ENCODE measurements around the gene KDM3B. TPM values are rescaled to one million over a fixed set of nuclear protein-coding genes. Genes with fewer than 3 reads are reported as not detected.

Gene KDM3B
- polyA plus RNA-seq, 1 of the 3 experiments (the other 2 are of a cell fraction): 22.4 TPM

DNA sequence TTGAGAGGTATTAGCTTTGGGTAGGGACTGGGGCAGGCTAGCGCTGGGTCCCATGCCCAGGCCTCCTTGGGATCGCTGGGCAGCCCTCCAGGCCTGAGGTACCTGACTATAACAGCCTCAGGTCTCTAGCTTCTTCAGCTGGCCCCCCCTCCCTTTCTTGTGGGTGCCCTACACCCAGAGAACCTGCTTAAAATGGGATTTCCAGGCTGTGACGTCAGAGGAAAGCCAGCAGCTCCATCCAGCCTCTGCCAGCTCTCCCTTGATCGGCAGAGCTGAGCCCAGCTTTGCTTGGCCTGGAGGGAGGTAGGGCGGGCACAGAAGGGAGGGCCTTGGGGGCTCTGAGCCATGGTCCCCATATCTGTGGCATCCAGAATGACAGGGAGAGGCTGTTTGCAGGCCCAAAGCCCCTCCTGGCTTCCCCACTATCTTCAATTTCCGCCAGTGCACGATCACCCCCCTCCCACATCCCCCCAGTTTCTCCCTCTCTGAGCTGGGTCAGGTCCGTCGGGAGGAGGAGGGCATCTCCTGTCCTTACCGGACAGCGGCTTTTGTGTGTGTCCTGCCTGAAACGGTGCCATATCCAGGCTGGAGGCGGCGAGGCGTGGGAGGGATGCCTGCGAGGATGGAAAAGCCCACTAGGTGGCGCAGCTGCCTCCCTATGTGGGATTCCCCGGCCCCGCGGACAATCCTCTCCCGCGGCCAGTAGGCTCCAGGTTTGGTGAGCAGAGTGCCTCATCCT lies 97.2 kb downstream of the KDM3B start:
- DNase-seq: peak; percentile 96
- H3K9ac ChIP-seq: no peak overlapping the region; the same call in 1 of the 2 replicates

GRCh38 chr5:138450971-138451370 lies 98.5 kb downstream of the KDM3B start:
- H3K4me2 ChIP-seq: no peak overlapping the region
- ChIA-PET CTCF (interaction anchor here (0.6 to 6.1 kb wide), 11 partner anchors 8 to 824 kb away, joined by 3 to 167 read pairs (median 14); partner anchors contain the start of genes EGR1, KDM3B and REEP2), POLR2A (interaction anchor here (0.9 to 3.7 kb wide), 4 partner anchors 12 to 98 kb away, joined by 4 to 20 read pairs (median 10); partner anchors contain the start of genes EGR1 and REEP2)
- no peaks in the 10 kb centered on the region for H3F3A ChIP-seq (replicated peaks; ENCODE audit: insufficient read depth)
- WGBS (ENCODE audit: low lambda C conversion rate): 87% methylated on average over 5 of the region's 5 CpGs
- no peak overlapping the region for H3K4me3 ChIP-seq (ENCODE audit: low read depth in 2 of 2, low read length in 1 of 2)
- no peak overlapping the region for H2AFZ ChIP-seq (ENCODE audit: low read depth)
- H3K9ac ChIP-seq: no peak overlapping the region
- no peaks in the 10 kb centered on the region for H4K20me1 ChIP-seq (ENCODE audit: insufficient read depth)
- peaks cover 13 to 19% of the 10 kb centered on the region in 2 experiments; a peak in 3 of 4 replicates for H3K4me1 ChIP-seq (ENCODE audit: control insufficient read depth in 1 of 2, insufficient read depth in 2 of 2, low read depth in 1 of 2, low read length in 1 of 2)
- no peaks in the 10 kb centered on the region for H3K79me2 ChIP-seq (ENCODE audit: insufficient read depth)
- H3K9me2 ChIP-seq: no peaks in the 10 kb centered on the region
- H3K27ac ChIP-seq (ENCODE audit: low read depth in 2 of 2, low read length in 1 of 2): no peak overlapping the region
- no peaks in the 10 kb centered on the region for H3K9me3 ChIP-seq
- H3K27me3 ChIP-seq (ENCODE audit: insufficient read depth): no peaks in the 10 kb centered on the region
- no peaks in the 10 kb centered on the region for H3K36me3 ChIP-seq (replicated peaks in 1 of 2; ENCODE audit: control insufficient read depth in 1 of 2, insufficient read depth in 2 of 2, low read length in 1 of 2)
- no peak for DNase-seq
- TF ChIP-seq, protein P1, sequence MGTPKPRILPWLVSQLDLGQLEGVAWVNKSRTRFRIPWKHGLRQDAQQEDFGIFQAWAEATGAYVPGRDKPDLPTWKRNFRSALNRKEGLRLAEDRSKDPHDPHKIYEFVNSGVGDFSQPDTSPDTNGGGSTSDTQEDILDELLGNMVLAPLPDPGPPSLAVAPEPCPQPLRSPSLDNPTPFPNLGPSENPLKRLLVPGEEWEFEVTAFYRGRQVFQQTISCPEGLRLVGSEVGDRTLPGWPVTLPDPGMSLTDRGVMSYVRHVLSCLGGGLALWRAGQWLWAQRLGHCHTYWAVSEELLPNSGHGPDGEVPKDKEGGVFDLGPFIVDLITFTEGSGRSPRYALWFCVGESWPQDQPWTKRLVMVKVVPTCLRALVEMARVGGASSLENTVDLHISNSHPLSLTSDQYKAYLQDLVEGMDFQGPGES (IDR thresholded peaks at IDR 0.05; ENCODE audit: low read depth, low read length): no peak
- TF ChIP-seq EZH2phosphoT487 (IDR thresholded peaks at IDR 0.05; ENCODE audit: borderline replicate concordance, low read depth) (no peak), CTCF (IDR thresholded peaks at IDR 0.05) (no peak), FOXM1 (IDR thresholded peaks at IDR 0.05; ENCODE audit: low read depth) (no peak), MAX (IDR thresholded peaks at IDR 0.05; ENCODE audit: low read depth) (no peak), JUND (IDR thresholded peaks at IDR 0.05) (no peak), GATA2 (CRISPR knock-in tag; IDR thresholded peaks at IDR 0.05) (no peak), RFX5 (IDR thresholded peaks at IDR 0.05; ENCODE audit: low read length) (no peak), NRF1 (IDR thresholded peaks at IDR 0.05; ENCODE audit: low read depth, low read length) (no peak), ELF1 (IDR thresholded peaks at IDR 0.05) (no peak), RCOR1 (IDR thresholded peaks at IDR 0.05; ENCODE audit: low read length) (no peak)

More for the DNA sequence above, 97.2 kb downstream of the KDM3B start:
- Histone ChIP-seq H2AFZ (ENCODE audit: low read depth) (peak overlapping the region; percentile 82), H3K79me2 (ENCODE audit: insufficient read depth) (no peaks in the 10 kb centered on the region), H3K27me3 (ENCODE audit: insufficient read depth) (no peaks in the 10 kb centered on the region), H3K9me2 (no peaks in the 10 kb centered on the region), H3K9me3 (no peaks in the 10 kb centered on the region), H3K4me3 (ENCODE audit: low read depth in 2 of 2, low read length in 1 of 2) (peak overlapping the region in 1 of 2 experiments; percentile 34; a peak in 1 of 4 replicates), H3K36me3 (replicated peaks in 1 of 2; ENCODE audit: control insufficient read depth in 1 of 2, insufficient read depth in 2 of 2, low read length in 1 of 2) (no peaks in the 10 kb centered on the region), H3K27ac (ENCODE audit: low read depth in 2 of 2, low read length in 1 of 2) (peak overlapping the region in 1 of 2 experiments; percentile 8; a peak in 1 of 4 replicates), H3K4me2 (peak overlapping the region; percentile 61; the same call in 1 of the 2 replicates), H3K4me1 (ENCODE audit: control insufficient read depth in 1 of 2, insufficient read depth in 2 of 2, low read depth in 1 of 2, low read length in 1 of 2) (peaks cover 13 to 19% of the 10 kb centered on the region in 2 experiments; a peak in 3 of 4 replicates), H4K20me1 (ENCODE audit: insufficient read depth) (no peaks in the 10 kb centered on the region), H3F3A (replicated peaks; ENCODE audit: insufficient read depth) (no peaks in the 10 kb centered on the region)
- ChIA-PET POLR2A (interaction anchor here (0.7 to 3.7 kb wide), 5 partner anchors 15 to 110 kb away, joined by 3 to 20 read pairs (median 6); partner anchors contain the start of genes EGR1 and ETF1), CTCF (interaction anchor here (0.7 to 6.1 kb wide), 42 partner anchors 11 to 1516 kb away, joined by 3 to 167 read pairs (median 5); partner anchors contain the start of genes EGR1, ETF1, KDM3B and REEP2)
- 25% methylated on average over 11 of the region's 22 CpGs for WGBS (ENCODE audit: low lambda C conversion rate)
- peak; percentile 42; the same call in 1 of the 2 replicates for TF ChIP-seq TAF1 (IDR thresholded peaks at IDR 0.05; ENCODE audit: borderline replicate concordance, low read depth, low read length)
- peak; percentile 17; the same call in 1 of the 2 replicates for TF ChIP-seq RCOR1 (IDR thresholded peaks at IDR 0.05; ENCODE audit: low read length)
- TF ChIP-seq SMC3 (IDR thresholded peaks at IDR 0.05; ENCODE audit: low read depth, low read length): peak; percentile 92
- TF ChIP-seq GABPA (IDR thresholded peaks at IDR 0.05; ENCODE audit: low read depth): no peak
- peak; percentile 91 for TF ChIP-seq CTCF (IDR thresholded peaks at IDR 0.05)
- no peak for TF ChIP-seq ELF1 (IDR thresholded peaks at IDR 0.05)
- TF ChIP-seq MAX (IDR thresholded peaks at IDR 0.05; ENCODE audit: low read depth): peak; percentile 47; the same call in 1 of the 2 replicates
- no peak for TF ChIP-seq JUND (IDR thresholded peaks at IDR 0.05)
- peak; percentile 66; the same call in 1 of the 2 replicates for TF ChIP-seq MXI1 (IDR thresholded peaks at IDR 0.05; ENCODE audit: low read depth, low read length)
- TF ChIP-seq RAD21 (IDR thresholded peaks at IDR 0.05; ENCODE audit: low read length): peak; percentile 89
- peak; percentile 68 for TF ChIP-seq CHD2 (IDR thresholded peaks at IDR 0.05; ENCODE audit: low read length, partially characterized antibody)
- no peak for TF ChIP-seq EP300 (IDR thresholded peaks at IDR 0.05; ENCODE audit: borderline replicate concordance in 1 of 2, low read depth in 1 of 2, low read length in 1 of 2)

Data from SK-N-SH (cell line).